ENCODE measurements around the gene SGMS1.

- no peak for TF ChIP-seq CTCF (IDR thresholded peaks at IDR 0.05)
- no peak for TF ChIP-seq POLR2A (IDR thresholded peaks at IDR 0.05)
Observed at GRCh38 chr10:50286517-50286916, 337.2 kb downstream of the SGMS1 start.
